Measurements from ENCODE around the gene SPOCK1.

SPOCK1 gene

DNA sequence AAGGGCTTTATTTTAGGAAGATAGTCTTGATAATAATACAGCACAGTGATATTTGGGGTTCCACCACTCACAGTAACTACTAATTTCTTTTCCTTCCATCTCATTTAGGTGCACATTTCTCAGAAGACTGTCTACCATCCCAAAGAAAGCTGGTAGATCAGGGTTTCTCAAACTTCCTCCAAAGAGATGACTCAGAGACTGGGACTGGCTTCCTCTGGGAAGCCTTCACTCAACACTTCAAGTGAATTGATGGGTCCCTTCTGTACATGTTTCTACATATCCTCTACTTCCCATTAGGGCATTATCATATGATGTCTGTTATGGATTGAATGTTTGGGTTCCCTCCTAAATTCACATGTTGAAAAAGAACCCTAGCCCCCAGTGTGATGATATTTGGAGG, 138.5 kb downstream of the SPOCK1 start:
- no peak overlapping the region for H3K27ac ChIP-seq (ENCODE audit: low read depth, low read length)
- H3K4me1 ChIP-seq (ENCODE audit: insufficient read depth, low read length), result peaks cover 4% of the 10 kb centered on the region; the same call in 1 of the 2 replicates
- no peak overlapping the region for H3K9ac ChIP-seq (ENCODE audit: low read depth, low read length)
- H3K4me3 ChIP-seq (ENCODE audit: low read length), result no peak overlapping the region
- no peaks in the 10 kb centered on the region for H3K9me3 ChIP-seq (ENCODE audit: insufficient read depth, low read depth, low read length)
- no peaks in the 10 kb centered on the region for H3K36me3 ChIP-seq (ENCODE audit: insufficient read depth, low read length)
- no peaks in the 10 kb centered on the region for H3K27me3 ChIP-seq (ENCODE audit: insufficient read depth, low read length)

DNA sequence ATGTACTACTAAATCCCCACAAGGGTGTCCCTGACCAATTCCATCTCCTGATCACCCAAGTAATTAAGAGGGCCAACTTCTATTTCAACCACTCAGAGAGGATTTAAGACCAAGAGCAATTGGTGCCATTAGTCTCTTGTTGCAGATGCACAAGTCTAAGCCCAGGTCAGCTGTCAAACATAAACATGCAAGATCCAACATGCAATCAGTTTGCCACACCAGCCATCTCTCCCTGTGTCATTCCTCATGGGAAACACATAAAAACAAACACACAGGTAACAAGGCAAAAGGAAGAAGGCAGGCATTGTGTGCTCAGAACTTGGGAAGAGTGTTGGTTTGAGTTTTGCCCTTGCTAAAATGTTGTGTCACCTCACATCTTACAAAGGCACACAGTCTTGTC, 139.2 kb downstream of the SPOCK1 start:
- Histone ChIP-seq H3K9me3 (ENCODE audit: insufficient read depth, low read depth, low read length) (no peaks in the 10 kb centered on the region), H3K27me3 (ENCODE audit: insufficient read depth, low read length) (no peaks in the 10 kb centered on the region), H3K9ac (ENCODE audit: low read depth, low read length) (no peak overlapping the region), H3K4me3 (ENCODE audit: low read length) (no peak overlapping the region), H3K27ac (ENCODE audit: low read depth, low read length) (no peak overlapping the region), H3K36me3 (ENCODE audit: insufficient read depth, low read length) (no peaks in the 10 kb centered on the region), H3K4me1 (ENCODE audit: insufficient read depth, low read length) (peaks cover 4% of the 10 kb centered on the region; the same call in 1 of the 2 replicates)

DNA sequence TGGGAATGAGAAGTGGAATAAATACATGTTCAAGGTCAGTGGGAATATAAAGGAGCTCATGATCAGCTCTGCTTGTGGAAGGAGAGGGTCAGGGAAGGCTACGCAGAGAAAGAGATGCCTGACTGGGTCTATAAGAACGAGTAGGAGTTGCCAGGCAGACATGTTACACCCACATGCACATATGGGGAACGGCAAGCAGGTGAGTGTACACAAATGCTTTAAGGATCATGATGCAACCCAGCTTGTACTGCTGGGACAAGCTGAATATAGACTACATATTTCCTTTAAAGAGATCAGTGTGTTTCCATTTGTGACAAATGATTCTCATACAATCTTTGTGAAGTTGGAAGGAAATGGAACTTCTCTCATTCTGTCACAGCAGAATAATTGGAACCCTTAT, 141.7 kb downstream of the SPOCK1 start:
- H3K4me1 ChIP-seq (ENCODE audit: insufficient read depth, low read length), result peaks cover 4% of the 10 kb centered on the region; the same call in 1 of the 2 replicates
- no peaks in the 10 kb centered on the region for H3K9me3 ChIP-seq (ENCODE audit: insufficient read depth, low read depth, low read length)
- H3K9ac ChIP-seq (ENCODE audit: low read depth, low read length), result no peak overlapping the region
- no peak overlapping the region for H3K4me3 ChIP-seq (ENCODE audit: low read length)
- no peak overlapping the region for H3K27ac ChIP-seq (ENCODE audit: low read depth, low read length)
- H3K27me3 ChIP-seq (ENCODE audit: insufficient read depth, low read length), result no peaks in the 10 kb centered on the region
- H3K36me3 ChIP-seq (ENCODE audit: insufficient read depth, low read length), result no peaks in the 10 kb centered on the region
- WGBS, result 93% methylated on average over 3 of the region's 3 CpGs

DNA sequence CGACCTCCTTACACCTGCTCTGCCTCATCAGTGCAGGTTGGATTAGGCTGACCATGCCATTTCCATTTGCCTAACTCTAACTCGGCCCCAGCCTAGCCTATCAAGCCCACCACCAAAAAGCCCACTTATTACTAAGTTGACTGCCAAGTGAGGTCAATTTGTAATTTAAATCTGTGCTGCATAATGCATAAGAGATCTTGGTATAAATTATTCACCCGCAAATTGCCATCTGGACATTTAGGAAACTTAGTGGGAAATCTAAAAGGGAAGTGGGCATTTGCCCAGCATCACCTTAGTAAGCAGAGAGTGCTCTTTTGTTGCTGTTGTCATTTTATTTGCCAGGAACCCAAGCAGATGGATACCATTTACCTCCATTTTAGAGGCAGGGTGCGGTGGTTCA, 143.0 kb downstream of the SPOCK1 start:
- Histone ChIP-seq H3K4me1 (ENCODE audit: insufficient read depth, low read length) (peaks cover 4% of the 10 kb centered on the region; the same call in 1 of the 2 replicates), H3K27me3 (ENCODE audit: insufficient read depth, low read length) (no peaks in the 10 kb centered on the region), H3K9ac (ENCODE audit: low read depth, low read length) (no peak overlapping the region), H3K4me3 (ENCODE audit: low read length) (no peak overlapping the region), H3K27ac (ENCODE audit: low read depth, low read length) (no peak overlapping the region), H3K36me3 (ENCODE audit: insufficient read depth, low read length) (no peaks in the 10 kb centered on the region), H3K9me3 (ENCODE audit: insufficient read depth, low read depth, low read length) (no peaks in the 10 kb centered on the region)
- 96% methylated on average over 4 of the region's 4 CpGs for WGBS

DNA sequence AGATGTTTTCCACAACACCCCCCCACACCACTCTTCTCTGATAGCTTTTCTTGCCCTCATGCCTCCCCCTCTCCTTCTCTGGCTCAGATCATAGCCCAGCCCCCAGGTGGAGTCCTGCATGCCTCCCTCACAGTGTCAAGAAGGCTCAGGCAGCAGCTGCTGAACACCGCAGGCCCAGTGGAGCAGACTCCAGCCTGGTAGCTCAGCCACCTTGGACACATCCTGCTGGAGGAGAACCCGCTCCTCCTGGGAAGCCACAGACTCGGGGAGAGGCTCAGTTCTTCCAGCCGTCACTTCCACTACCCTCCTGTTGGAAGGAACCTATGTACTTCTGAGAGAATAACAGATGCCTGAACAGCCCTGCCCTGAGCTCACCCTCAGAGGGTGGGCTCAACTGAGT, 143.4 kb downstream of the SPOCK1 start:
- no peak overlapping the region for H3K27ac ChIP-seq (ENCODE audit: low read depth, low read length)
- 93% methylated on average over 4 of the region's 4 CpGs for WGBS
- no peak overlapping the region for H3K9ac ChIP-seq (ENCODE audit: low read depth, low read length)
- no peaks in the 10 kb centered on the region for H3K9me3 ChIP-seq (ENCODE audit: insufficient read depth, low read depth, low read length)
- no peaks in the 10 kb centered on the region for H3K36me3 ChIP-seq (ENCODE audit: insufficient read depth, low read length)
- peaks cover 4% of the 10 kb centered on the region; the same call in 1 of the 2 replicates for H3K4me1 ChIP-seq (ENCODE audit: insufficient read depth, low read length)
- H3K27me3 ChIP-seq (ENCODE audit: insufficient read depth, low read length), result no peaks in the 10 kb centered on the region
- no peak overlapping the region for H3K4me3 ChIP-seq (ENCODE audit: low read length)

DNA sequence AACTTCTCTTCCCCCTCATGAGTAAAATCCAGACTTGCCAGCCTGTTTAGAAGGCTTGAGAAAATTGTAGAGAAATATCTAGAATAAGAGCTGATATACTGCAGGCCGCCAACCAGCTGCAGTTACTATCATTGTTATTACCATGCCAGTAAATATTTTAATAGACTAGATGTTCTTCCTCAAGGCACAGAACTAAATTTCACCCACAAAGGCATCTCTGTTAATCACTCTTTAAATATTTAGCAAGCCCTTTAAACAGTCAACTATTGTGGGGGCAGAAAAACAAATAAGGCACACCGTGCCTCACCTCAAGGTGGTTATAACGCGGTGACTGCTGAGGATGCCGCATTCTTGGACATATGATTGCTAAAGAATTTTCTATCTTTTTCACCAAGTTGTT, 147.0 kb downstream of the SPOCK1 start:
- no peaks in the 10 kb centered on the region for H3K4me1 ChIP-seq (ENCODE audit: insufficient read depth, low read length)
- H3K9ac ChIP-seq (ENCODE audit: low read depth, low read length), result no peak overlapping the region
- H3K9me3 ChIP-seq (ENCODE audit: insufficient read depth, low read depth, low read length), result no peaks in the 10 kb centered on the region
- no peak overlapping the region for H3K4me3 ChIP-seq (ENCODE audit: low read length)
- H3K27ac ChIP-seq (ENCODE audit: low read depth, low read length), result no peak overlapping the region
- H3K36me3 ChIP-seq (ENCODE audit: insufficient read depth, low read length), result no peaks in the 10 kb centered on the region
- no peaks in the 10 kb centered on the region for H3K27me3 ChIP-seq (ENCODE audit: insufficient read depth, low read length)
- WGBS, result 88% methylated on average over 4 of the region's 5 CpGs

DNA sequence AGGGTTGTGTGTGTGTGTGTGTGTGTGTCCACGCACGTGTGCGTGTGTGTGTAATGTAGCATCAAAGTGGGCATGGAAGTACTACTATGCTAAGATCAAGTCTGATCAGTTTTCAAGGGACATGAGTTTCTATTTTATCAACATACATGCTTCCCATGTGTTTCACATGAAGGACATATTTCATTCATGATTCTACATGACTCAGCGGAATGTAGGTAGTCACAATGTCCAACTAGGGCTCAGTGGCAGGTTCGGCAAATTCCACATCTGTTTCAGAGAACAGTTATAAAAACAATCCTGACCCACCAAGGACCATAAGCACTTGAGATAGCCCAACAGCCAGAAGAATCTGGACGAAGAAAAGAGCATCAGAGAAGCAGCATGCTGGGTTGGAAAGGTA, 148.3 kb downstream of the SPOCK1 start:
- no peak overlapping the region for H3K9ac ChIP-seq (ENCODE audit: low read depth, low read length)
- H3K4me1 ChIP-seq (ENCODE audit: insufficient read depth, low read length), result peaks cover 10% of the 10 kb centered on the region
- H3K4me3 ChIP-seq (ENCODE audit: low read length), result no peak overlapping the region
- H3K27ac ChIP-seq (ENCODE audit: low read depth, low read length), result no peak overlapping the region
- H3K36me3 ChIP-seq (ENCODE audit: insufficient read depth, low read length), result no peaks in the 10 kb centered on the region
- no peaks in the 10 kb centered on the region for H3K27me3 ChIP-seq (ENCODE audit: insufficient read depth, low read length)
- H3K9me3 ChIP-seq (ENCODE audit: insufficient read depth, low read depth, low read length), result no peaks in the 10 kb centered on the region
- 80% methylated on average over 6 of the region's 6 CpGs for WGBS

DNA sequence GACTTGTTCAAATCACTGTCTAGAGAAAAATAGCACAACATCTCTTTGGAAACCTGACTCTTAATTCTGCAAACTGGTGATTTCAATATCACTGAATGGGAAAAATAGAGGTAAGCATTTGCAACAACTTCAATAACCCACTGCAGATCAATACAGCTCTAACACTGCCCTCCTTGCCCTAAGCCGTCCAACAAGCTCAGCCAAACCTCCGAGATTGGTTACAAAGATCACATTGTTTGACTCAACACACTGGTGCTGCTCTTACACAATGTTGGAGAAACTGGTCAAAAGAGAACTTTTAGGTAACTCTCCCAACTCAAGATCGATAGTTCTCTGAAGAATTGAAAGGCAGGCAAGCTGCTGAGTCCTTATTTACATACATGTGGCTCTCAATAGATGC, 150.4 kb downstream of the SPOCK1 start:
- H3K9me3 ChIP-seq (ENCODE audit: insufficient read depth, low read depth, low read length), result no peaks in the 10 kb centered on the region
- H3K4me3 ChIP-seq (ENCODE audit: low read length), result no peak overlapping the region
- no peaks in the 10 kb centered on the region for H3K27me3 ChIP-seq (ENCODE audit: insufficient read depth, low read length)
- no peak overlapping the region for H3K27ac ChIP-seq (ENCODE audit: low read depth, low read length)
- H3K36me3 ChIP-seq (ENCODE audit: insufficient read depth, low read length), result no peaks in the 10 kb centered on the region
- 85% methylated on average over 3 of the region's 3 CpGs for WGBS
- H3K4me1 ChIP-seq (ENCODE audit: insufficient read depth, low read length), result peaks cover 18% of the 10 kb centered on the region
- no peak overlapping the region for H3K9ac ChIP-seq (ENCODE audit: low read depth, low read length)

DNA sequence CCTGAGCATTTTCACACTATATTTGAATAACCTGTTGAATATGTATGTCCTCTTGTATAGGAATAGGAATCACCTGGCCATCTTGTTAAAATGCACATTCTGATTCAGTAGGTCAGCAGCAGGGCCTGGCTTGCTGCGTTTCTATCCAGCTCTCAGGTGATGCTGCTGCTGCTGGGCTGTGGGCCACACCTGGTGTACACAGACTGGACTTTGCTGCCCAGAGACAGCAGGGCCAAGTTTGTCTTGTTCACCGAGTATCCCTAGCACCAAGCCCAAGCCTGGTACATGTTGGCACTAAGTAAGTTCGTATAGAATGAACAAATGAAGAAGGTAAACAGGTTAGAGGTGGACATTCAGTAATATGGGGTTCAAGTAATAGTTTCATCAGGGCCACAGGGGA, 151.3 kb downstream of the SPOCK1 start:
- 76% methylated on average over 3 of the region's 3 CpGs for WGBS
- no peaks in the 10 kb centered on the region for H3K27me3 ChIP-seq (ENCODE audit: insufficient read depth, low read length)
- no peak overlapping the region for H3K4me3 ChIP-seq (ENCODE audit: low read length)
- H3K36me3 ChIP-seq (ENCODE audit: insufficient read depth, low read length), result no peaks in the 10 kb centered on the region
- H3K9me3 ChIP-seq (ENCODE audit: insufficient read depth, low read depth, low read length), result no peaks in the 10 kb centered on the region
- H3K27ac ChIP-seq (ENCODE audit: low read depth, low read length), result no peak overlapping the region
- no peak overlapping the region for H3K9ac ChIP-seq (ENCODE audit: low read depth, low read length)
- peaks cover 18% of the 10 kb centered on the region for H3K4me1 ChIP-seq (ENCODE audit: insufficient read depth, low read length)

DNA sequence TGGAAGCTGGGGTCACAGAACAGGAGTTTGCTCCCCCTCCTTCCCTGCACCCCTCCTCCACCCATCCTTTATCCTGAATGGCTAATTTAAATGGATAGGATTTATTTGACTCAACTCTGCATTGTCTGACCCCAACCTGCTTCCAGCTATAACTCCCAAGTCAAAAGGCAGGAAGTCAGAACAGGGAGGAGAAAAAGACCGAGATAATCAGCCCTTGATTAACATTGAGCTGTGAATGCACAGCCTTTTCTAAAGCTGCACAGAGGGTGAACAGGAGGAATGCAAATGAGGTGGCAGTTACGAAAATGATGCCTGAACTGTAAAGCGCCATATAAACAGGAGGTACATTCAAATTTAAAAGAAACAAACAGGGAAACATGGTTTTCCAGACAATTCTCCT, 152.8 kb downstream of the SPOCK1 start:
- WGBS, result 76% methylated on average over 3 of the region's 3 CpGs
- Histone ChIP-seq H3K9me3 (ENCODE audit: insufficient read depth, low read depth, low read length) (no peaks in the 10 kb centered on the region), H3K27ac (ENCODE audit: low read depth, low read length) (no peak overlapping the region), H3K27me3 (ENCODE audit: insufficient read depth, low read length) (no peaks in the 10 kb centered on the region), H3K9ac (ENCODE audit: low read depth, low read length) (no peak overlapping the region), H3K4me3 (ENCODE audit: low read length) (no peak overlapping the region), H3K4me1 (ENCODE audit: insufficient read depth, low read length) (peaks cover 25% of the 10 kb centered on the region), H3K36me3 (ENCODE audit: insufficient read depth, low read length) (no peaks in the 10 kb centered on the region)

GRCh38 chr5:137345396-137345795, 153.7 kb downstream of the SPOCK1 start:
- H3K9me3 ChIP-seq (ENCODE audit: insufficient read depth, low read depth, low read length), result no peaks in the 10 kb centered on the region
- H3K9ac ChIP-seq (ENCODE audit: low read depth, low read length), result no peak overlapping the region
- no peaks in the 10 kb centered on the region for H3K36me3 ChIP-seq (ENCODE audit: insufficient read depth, low read length)

DNA sequence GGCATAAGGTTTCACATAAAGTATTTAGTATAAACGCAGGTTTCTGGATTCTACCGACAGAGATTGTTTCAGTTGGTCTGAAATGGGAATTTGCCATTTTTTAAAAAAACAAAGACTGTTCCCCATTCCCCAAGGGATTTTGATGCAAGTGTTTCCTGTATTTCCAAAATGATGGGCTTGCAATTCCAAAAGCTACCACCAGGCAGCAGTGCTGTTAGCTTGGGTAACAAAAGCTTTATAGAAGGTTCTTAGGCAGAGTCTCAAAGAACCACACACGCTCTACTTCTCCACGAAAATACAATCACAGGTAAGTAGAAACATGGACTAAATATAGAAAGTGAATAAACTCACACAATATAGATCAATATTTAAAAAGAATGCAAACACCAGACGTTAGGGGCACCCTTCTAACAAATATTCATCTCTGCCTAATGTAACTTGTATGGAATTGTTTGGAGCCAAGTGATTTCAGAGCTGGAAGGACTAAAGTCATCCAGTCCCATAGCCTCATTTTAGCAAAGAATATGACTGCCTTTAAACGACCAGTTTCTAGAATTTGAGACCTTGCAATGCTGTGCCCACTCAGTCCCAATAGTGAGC, 154.3 kb downstream of the SPOCK1 start:
- Histone ChIP-seq H3K36me3 (ENCODE audit: insufficient read depth, low read length) (no peaks in the 10 kb centered on the region), H3K27me3 (ENCODE audit: insufficient read depth, low read length) (no peaks in the 10 kb centered on the region), H3K4me1 (ENCODE audit: insufficient read depth, low read length) (peaks cover 25% of the 10 kb centered on the region), H3K9ac (ENCODE audit: low read depth, low read length) (no peak overlapping the region), H3K27ac (ENCODE audit: low read depth, low read length) (no peak overlapping the region), H3K4me3 (ENCODE audit: low read length) (no peak overlapping the region), H3K9me3 (ENCODE audit: insufficient read depth, low read depth, low read length) (no peaks in the 10 kb centered on the region)
- 51% methylated on average over 3 of the region's 6 CpGs for WGBS

More at GRCh38 chr5:137345396-137345795, 153.7 kb downstream of the SPOCK1 start:
- H3K27me3 ChIP-seq (ENCODE audit: insufficient read depth, low read length), result no peaks in the 10 kb centered on the region
- H3K4me3 ChIP-seq (ENCODE audit: low read length), result no peak overlapping the region
- H3K4me1 ChIP-seq (ENCODE audit: insufficient read depth, low read length), result peaks cover 25% of the 10 kb centered on the region
- no peak overlapping the region for H3K27ac ChIP-seq (ENCODE audit: low read depth, low read length)
